Measurements from ENCODE around the gene TCL1A.

- TF ChIP-seq EZH2 (IDR thresholded peaks at IDR 0.05) (no peak), CTCF (IDR thresholded peaks at IDR 0.05) (no peak), EZH2phosphoT487 (IDR thresholded peaks at IDR 0.05) (no peak)
These were observed 13.3 kb upstream of the TCL1A start for GRCh38 chr14:95727056-95727700.

All from neural progenitor cell (in vitro differentiated cells).